ENCODE results near the gene FOLR3.

DNA sequence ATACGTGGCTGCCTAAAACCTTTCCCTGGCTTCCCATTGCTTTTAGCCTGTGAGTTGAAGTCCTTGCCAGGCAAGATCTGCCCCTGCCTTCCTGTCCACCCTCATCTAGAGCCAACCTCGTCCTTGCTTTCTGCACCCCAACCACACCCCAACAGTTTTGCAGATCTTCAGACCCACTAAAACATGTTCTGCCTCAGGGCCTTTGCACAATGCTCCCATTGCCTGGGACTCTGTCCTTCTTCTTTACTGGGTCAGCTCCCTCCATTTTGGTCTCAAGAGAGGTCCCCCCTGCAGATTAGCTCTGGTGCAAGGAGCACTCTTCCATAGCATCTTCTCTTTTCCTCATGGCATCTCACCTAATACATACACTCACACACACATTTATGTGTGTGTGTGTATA is 14.6 kb upstream of the FOLR3 start:
- TF ChIP-seq, protein P1, sequence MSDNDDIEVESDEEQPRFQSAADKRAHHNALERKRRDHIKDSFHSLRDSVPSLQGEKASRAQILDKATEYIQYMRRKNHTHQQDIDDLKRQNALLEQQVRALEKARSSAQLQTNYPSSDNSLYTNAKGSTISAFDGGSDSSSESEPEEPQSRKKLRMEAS (IDR thresholded peaks at IDR 0.05), result no peak
- TF ChIP-seq, protein P2, sequence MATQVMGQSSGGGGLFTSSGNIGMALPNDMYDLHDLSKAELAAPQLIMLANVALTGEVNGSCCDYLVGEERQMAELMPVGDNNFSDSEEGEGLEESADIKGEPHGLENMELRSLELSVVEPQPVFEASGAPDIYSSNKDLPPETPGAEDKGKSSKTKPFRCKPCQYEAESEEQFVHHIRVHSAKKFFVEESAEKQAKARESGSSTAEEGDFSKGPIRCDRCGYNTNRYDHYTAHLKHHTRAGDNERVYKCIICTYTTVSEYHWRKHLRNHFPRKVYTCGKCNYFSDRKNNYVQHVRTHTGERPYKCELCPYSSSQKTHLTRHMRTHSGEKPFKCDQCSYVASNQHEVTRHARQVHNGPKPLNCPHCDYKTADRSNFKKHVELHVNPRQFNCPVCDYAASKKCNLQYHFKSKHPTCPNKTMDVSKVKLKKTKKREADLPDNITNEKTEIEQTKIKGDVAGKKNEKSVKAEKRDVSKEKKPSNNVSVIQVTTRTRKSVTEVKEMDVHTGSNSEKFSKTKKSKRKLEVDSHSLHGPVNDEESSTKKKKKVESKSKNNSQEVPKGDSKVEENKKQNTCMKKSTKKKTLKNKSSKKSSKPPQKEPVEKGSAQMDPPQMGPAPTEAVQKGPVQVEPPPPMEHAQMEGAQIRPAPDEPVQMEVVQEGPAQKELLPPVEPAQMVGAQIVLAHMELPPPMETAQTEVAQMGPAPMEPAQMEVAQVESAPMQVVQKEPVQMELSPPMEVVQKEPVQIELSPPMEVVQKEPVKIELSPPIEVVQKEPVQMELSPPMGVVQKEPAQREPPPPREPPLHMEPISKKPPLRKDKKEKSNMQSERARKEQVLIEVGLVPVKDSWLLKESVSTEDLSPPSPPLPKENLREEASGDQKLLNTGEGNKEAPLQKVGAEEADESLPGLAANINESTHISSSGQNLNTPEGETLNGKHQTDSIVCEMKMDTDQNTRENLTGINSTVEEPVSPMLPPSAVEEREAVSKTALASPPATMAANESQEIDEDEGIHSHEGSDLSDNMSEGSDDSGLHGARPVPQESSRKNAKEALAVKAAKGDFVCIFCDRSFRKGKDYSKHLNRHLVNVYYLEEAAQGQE (IDR thresholded peaks at IDR 0.05; ENCODE audit: low read depth), result no peak
- TF ChIP-seq EP300 (IDR thresholded peaks at IDR 0.05; ENCODE audit: borderline replicate concordance) (no peak), RAD21 (IDR thresholded peaks at IDR 0.05; ENCODE audit: low read depth) (no peak), CREB1 (IDR thresholded peaks at IDR 0.05; ENCODE audit: low read depth) (no peak), NFIC (IDR thresholded peaks at IDR 0.05) (no peak), TCF12 (IDR thresholded peaks at IDR 0.05; ENCODE audit: low read depth) (no peak)
- TF ChIP-seq, protein P3, sequence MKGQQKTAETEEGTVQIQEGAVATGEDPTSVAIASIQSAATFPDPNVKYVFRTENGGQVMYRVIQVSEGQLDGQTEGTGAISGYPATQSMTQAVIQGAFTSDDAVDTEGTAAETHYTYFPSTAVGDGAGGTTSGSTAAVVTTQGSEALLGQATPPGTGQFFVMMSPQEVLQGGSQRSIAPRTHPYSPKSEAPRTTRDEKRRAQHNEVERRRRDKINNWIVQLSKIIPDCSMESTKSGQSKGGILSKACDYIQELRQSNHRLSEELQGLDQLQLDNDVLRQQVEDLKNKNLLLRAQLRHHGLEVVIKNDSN (IDR thresholded peaks at IDR 0.05), result no peak

Data from Ishikawa (cell line).